DND-41 (cell line): ENCODE data around the gene CCL2.

ENCODE experiments used
- ATAC-seq: fragments of 200-7000 bp; cut with Tn5 transposase; 3 replicates; pipeline ENCODE4 v1.9.1; 2021; ENCODE audit warnings: low read depth; ENCODE audit not compliant: insufficient read depth
- DNase-seq: peaks from one replicate; pipeline ENCODE4 v3.0.0-alpha.2; 2020
- H2AFZ ChIP-seq: 2 replicates; pipeline ENCODE4 v1.6.0; 2012; ENCODE audit warnings: low read depth, low read length
- H3K27ac ChIP-seq: 2 replicates; pipeline ENCODE4 v1.5.1; 2012; ENCODE audit warnings: low read length, inconsistent platforms
- H3K27me3 ChIP-seq: fragments of 200-600 bp; sonication (generic); 2 replicates; pipeline ENCODE4 v1.6.0; 2012; ENCODE audit warnings: low read length, mild to moderate bottlenecking, inconsistent platforms; ENCODE audit not compliant: insufficient read depth, poor library complexity
- H3K36me3 ChIP-seq: 2 replicates; pipeline ENCODE4 v1.5.1; 2012; ENCODE audit warnings: low read length, inconsistent platforms; ENCODE audit not compliant: insufficient read depth
- H3K4me1 ChIP-seq: 2 replicates; pipeline ENCODE4 v1.5.1; 2012; ENCODE audit warnings: mild to moderate bottlenecking, low read length; ENCODE audit not compliant: insufficient read depth
- H3K4me2 ChIP-seq: 2 replicates; pipeline ENCODE4 v1.6.0; 2012; ENCODE audit warnings: mild to moderate bottlenecking, moderate library complexity, low read length, inconsistent platforms; ENCODE audit not compliant: insufficient read depth
- H3K4me3 ChIP-seq, 2 experiments: fragments of 200-600 bp in 1 of 2; shearing (Covaris generic) in 1 of 2; 2 replicates each; pipeline ENCODE4 v1.5.1; 2012 to 2016; ENCODE audit warnings: inconsistent platforms in 2 of 2, low read length in 2 of 2, mild to moderate bottlenecking in 2 of 2, low read depth in 1 of 2, moderate library complexity in 1 of 2
- H3K79me2 ChIP-seq: 2 replicates; pipeline ENCODE4 v1.6.0; 2012; ENCODE audit warnings: low read length, inconsistent platforms; ENCODE audit not compliant: insufficient read depth
- H3K9ac ChIP-seq: 2 replicates; pipeline ENCODE4 v1.6.0; 2012; ENCODE audit warnings: low read depth, mild to moderate bottlenecking, inconsistent platforms, low read length, moderate library complexity
- H3K9me3 ChIP-seq: 2 replicates; pipeline ENCODE4 v1.5.1; 2012; ENCODE audit warnings: low read length, moderate library complexity, mild to moderate bottlenecking, inconsistent platforms; ENCODE audit not compliant: insufficient read depth, severe bottlenecking
- H4K20me1 ChIP-seq: 2 replicates; pipeline ENCODE4 v1.6.0; 2012; ENCODE audit warnings: low read length; ENCODE audit not compliant: insufficient read depth
- CTCF ChIP-seq: IDR thresholded peaks from 2 replicates; pipeline ENCODE4 v1.5.1; 2012; ENCODE audit warnings: borderline replicate concordance, low read length, moderate library complexity, mild to moderate bottlenecking; ENCODE audit not compliant: poor library complexity, severe bottlenecking; ENCODE audit errors: extremely low read depth
- EZH2 ChIP-seq: IDR thresholded peaks from 3 replicates; pipeline ENCODE4 v1.6.1; 2012; ENCODE audit warnings: borderline replicate concordance, low read depth, mild to moderate bottlenecking, moderate library complexity, low read length, inconsistent platforms; ENCODE audit not compliant: severe bottlenecking

The CCL2 gene

DNA sequence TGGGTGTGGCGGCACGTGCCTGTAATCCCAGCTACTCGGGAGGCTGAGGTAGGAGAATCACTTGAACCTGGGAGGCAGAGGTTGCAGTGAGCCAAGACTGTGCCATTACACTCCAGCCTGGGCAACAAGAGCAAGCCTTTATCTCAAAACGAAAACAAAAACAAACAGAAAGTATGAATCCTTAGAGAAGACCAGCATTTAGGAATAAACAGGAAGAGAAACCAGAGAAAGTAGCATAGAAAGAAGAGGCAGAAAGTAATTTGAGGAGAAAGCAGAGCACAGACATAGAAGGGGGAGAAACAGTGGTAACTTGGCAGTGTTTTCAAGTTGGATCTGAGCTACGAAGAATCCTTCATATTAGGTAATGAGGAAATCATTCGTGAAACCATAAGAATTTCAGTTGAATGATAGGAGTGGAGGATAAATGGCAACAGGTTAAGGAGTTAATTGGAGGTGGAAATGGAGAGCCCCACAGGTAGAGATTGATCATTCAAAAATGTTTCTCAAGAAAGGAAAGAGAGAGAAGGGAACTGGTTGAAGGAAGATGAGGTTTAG is 9.7 kb upstream of the CCL2 start:
- H3K4me3 ChIP-seq = no peak overlapping the region
- DNase-seq (no peak), ATAC-seq (no peak)
- peaks cover 3% of the 10 kb centered on the region for H3K27me3 ChIP-seq
- no peaks in the 10 kb centered on the region for H3K79me2 ChIP-seq
- TF ChIP-seq CTCF (no peak), EZH2 (no peak)
- no peak overlapping the region for H3K27ac ChIP-seq
- no peak overlapping the region for H3K4me2 ChIP-seq
- H3K9me3 ChIP-seq = no peaks in the 10 kb centered on the region
- no peaks in the 10 kb centered on the region for H4K20me1 ChIP-seq
- H3K4me1 ChIP-seq = no peaks in the 10 kb centered on the region
- H3K36me3 ChIP-seq = no peaks in the 10 kb centered on the region
- H2AFZ ChIP-seq = no peak overlapping the region
- no peak overlapping the region for H3K9ac ChIP-seq

GRCh38 chr17:34246446-34246845 is 8.6 kb upstream of the CCL2 start:
- Histone ChIP-seq H3K9ac (no peak overlapping the region), H3K4me1 (no peaks in the 10 kb centered on the region), H2AFZ (no peak overlapping the region), H3K4me2 (no peak overlapping the region), H3K36me3 (no peaks in the 10 kb centered on the region), H3K9me3 (no peaks in the 10 kb centered on the region), H4K20me1 (no peaks in the 10 kb centered on the region), H3K27me3 (peaks cover 3% of the 10 kb centered on the region), H3K27ac (no peak overlapping the region), H3K79me2 (no peaks in the 10 kb centered on the region), H3K4me3 (no peak overlapping the region)
- TF ChIP-seq EZH2 = no peak
- no peak for TF ChIP-seq CTCF
- DNase-seq (no peak), ATAC-seq (no peak)

- Histone ChIP-seq H3K27ac (no peak overlapping the region), H3K4me2 (no peak overlapping the region), H3K4me1 (no peaks in the 10 kb centered on the region), H2AFZ (no peak overlapping the region), H3K36me3 (no peaks in the 10 kb centered on the region), H3K27me3 (peaks cover 3% of the 10 kb centered on the region), H3K79me2 (no peaks in the 10 kb centered on the region), H3K9me3 (no peaks in the 10 kb centered on the region), H3K4me3 (no peak overlapping the region), H4K20me1 (no peaks in the 10 kb centered on the region), H3K9ac (no peak overlapping the region)
- DNase-seq (no peak), ATAC-seq (no peak)
- no peak for TF ChIP-seq CTCF
- no peak for TF ChIP-seq EZH2
These were observed 8.2 kb upstream of the CCL2 start for GRCh38 chr17:34246881-34247280.

GRCh38 chr17:34248511-34249024 is 6.5 kb upstream of the CCL2 start:
- no peak overlapping the region for H3K9ac ChIP-seq
- no peaks in the 10 kb centered on the region for H3K4me1 ChIP-seq
- H4K20me1 ChIP-seq = no peaks in the 10 kb centered on the region
- no peak overlapping the region for H3K4me2 ChIP-seq
- H3K79me2 ChIP-seq = no peaks in the 10 kb centered on the region
- no peak for TF ChIP-seq CTCF
- no peak for TF ChIP-seq EZH2
- ATAC-seq (no peak), DNase-seq (no peak)
- H3K9me3 ChIP-seq = no peaks in the 10 kb centered on the region
- H3K27ac ChIP-seq = no peak overlapping the region
- no peaks in the 10 kb centered on the region for H3K36me3 ChIP-seq
- H3K27me3 ChIP-seq = peaks cover 3% of the 10 kb centered on the region
- H3K4me3 ChIP-seq = no peak overlapping the region
- no peak overlapping the region for H2AFZ ChIP-seq
